ENCODE measurements around the gene FCSK.

Gene FCSK

GRCh38 chr16:70474320-70475053 lies 20.1 kb downstream of the FCSK start:
- Histone ChIP-seq H3K27me3 (ENCODE audit: control insufficient read depth, insufficient read depth, low read length) (no peaks in the 10 kb centered on the region), H3K4me3 (ENCODE audit: low read depth, low read length) (no peak overlapping the region), H3K9me3 (ENCODE audit: control insufficient read depth, insufficient read depth, low read length) (no peaks in the 10 kb centered on the region), H3K9ac (ENCODE audit: low read depth, low read length) (no peak overlapping the region), H3K36me3 (ENCODE audit: control insufficient read depth, insufficient read depth, low read length) (peaks cover 2% of the 10 kb centered on the region; the same call in 1 of the 2 replicates), H3K27ac (ENCODE audit: low read depth, low read length) (no peak overlapping the region), H3K4me1 (ENCODE audit: control insufficient read depth, insufficient read depth, low read length) (peaks cover 5% of the 10 kb centered on the region; the same call in 1 of the 2 replicates)

GRCh38 chr16:70475054-70475871 lies 20.9 kb downstream of the FCSK start:
- Histone ChIP-seq H3K36me3 (ENCODE audit: control insufficient read depth, insufficient read depth, low read length) (peaks cover 10% of the 10 kb centered on the region; the same call in 1 of the 2 replicates), H3K4me1 (ENCODE audit: control insufficient read depth, insufficient read depth, low read length) (peaks cover 5% of the 10 kb centered on the region; the same call in 1 of the 2 replicates), H3K9me3 (ENCODE audit: control insufficient read depth, insufficient read depth, low read length) (no peaks in the 10 kb centered on the region), H3K9ac (ENCODE audit: low read depth, low read length) (no peak overlapping the region), H3K4me3 (ENCODE audit: low read depth, low read length) (no peak overlapping the region), H3K27me3 (ENCODE audit: control insufficient read depth, insufficient read depth, low read length) (no peaks in the 10 kb centered on the region), H3K27ac (ENCODE audit: low read depth, low read length) (no peak overlapping the region)

DNA sequence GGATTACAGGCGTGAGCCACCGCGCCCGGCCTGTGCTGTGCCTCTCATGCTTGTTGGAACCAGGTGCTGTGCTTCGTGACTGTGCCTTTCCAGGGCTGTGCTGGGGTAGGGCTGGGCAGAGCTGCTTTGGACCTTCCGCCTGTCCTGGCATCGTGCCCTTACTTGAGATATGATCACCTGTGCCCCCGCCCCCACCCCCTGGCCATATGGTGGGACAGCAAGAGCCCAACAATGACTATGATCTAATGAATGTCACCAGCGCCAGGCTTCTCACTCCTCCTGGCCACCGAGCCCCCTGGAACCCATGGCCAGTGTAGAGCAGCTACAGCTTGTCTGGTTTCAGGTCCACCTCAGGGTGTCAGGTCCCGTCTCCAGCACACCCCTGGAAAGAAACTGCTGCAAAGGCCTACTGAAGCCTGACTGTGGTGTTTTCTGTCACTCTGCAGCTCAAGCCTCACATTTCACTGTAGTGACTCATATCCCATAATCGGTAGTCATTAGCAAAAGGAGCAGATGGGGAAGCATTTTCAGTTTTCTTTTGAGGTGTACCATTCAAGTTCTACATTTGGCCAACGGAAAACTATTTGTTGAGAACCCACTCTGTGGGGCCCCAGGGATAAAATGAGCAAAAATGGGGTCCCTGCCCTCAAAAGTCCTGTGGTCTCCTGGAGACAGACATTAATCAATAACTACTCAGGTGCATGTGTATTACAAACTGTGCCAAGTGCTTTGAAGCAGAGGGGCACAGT lies 22.1 kb downstream of the FCSK start:
- Histone ChIP-seq H3K36me3 (ENCODE audit: control insufficient read depth, insufficient read depth, low read length) (peaks cover 22% of the 10 kb centered on the region; the same call in 1 of the 2 replicates), H3K9ac (ENCODE audit: low read depth, low read length) (no peak overlapping the region), H3K27me3 (ENCODE audit: control insufficient read depth, insufficient read depth, low read length) (no peaks in the 10 kb centered on the region), H3K4me1 (ENCODE audit: control insufficient read depth, insufficient read depth, low read length) (peaks cover 5% of the 10 kb centered on the region; the same call in 1 of the 2 replicates), H3K9me3 (ENCODE audit: control insufficient read depth, insufficient read depth, low read length) (no peaks in the 10 kb centered on the region), H3K27ac (ENCODE audit: low read depth, low read length) (no peak overlapping the region), H3K4me3 (ENCODE audit: low read depth, low read length) (no peak overlapping the region)

- H3K27ac ChIP-seq (ENCODE audit: low read depth, low read length), result no peak overlapping the region
- no peak overlapping the region for H3K4me3 ChIP-seq (ENCODE audit: low read depth, low read length)
- H3K4me1 ChIP-seq (ENCODE audit: control insufficient read depth, insufficient read depth, low read length), result peaks cover 5% of the 10 kb centered on the region; the same call in 1 of the 2 replicates
- H3K27me3 ChIP-seq (ENCODE audit: control insufficient read depth, insufficient read depth, low read length), result no peaks in the 10 kb centered on the region
- H3K9me3 ChIP-seq (ENCODE audit: control insufficient read depth, insufficient read depth, low read length), result no peaks in the 10 kb centered on the region
- peaks cover 35% of the 10 kb centered on the region for H3K36me3 ChIP-seq (ENCODE audit: control insufficient read depth, insufficient read depth, low read length)
- H3K9ac ChIP-seq (ENCODE audit: low read depth, low read length), result no peak overlapping the region
Observed at GRCh38 chr16:70478169-70478568, 23.8 kb downstream of the FCSK start.

DNA sequence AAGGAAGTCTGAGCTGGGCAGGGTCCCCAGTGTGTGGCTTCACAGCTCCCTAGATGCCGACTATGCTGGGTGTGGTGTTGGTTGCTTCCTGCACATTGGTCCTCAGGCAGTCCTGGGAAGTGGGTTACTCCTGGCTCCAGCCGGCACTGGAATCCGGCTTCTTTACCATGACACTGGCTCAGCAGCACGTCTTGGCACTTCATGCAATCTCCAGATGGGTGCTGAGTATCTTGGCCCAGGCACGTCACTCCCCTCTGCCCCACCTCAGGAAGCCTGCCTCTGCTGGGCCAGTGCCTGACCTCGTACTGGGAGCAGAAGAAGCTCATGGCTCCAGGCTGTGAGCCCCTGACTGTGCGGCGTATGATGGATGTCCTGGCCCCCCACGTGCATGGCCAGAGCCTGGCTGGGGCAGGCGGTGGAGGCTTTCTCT lies 24.5 kb downstream of the FCSK start:
- H3K27me3 ChIP-seq (ENCODE audit: control insufficient read depth, insufficient read depth, low read length), result no peaks in the 10 kb centered on the region
- no peaks in the 10 kb centered on the region for H3K9me3 ChIP-seq (ENCODE audit: control insufficient read depth, insufficient read depth, low read length)
- H3K9ac ChIP-seq (ENCODE audit: low read depth, low read length), result no peak overlapping the region
- peaks cover 5% of the 10 kb centered on the region; the same call in 1 of the 2 replicates for H3K4me1 ChIP-seq (ENCODE audit: control insufficient read depth, insufficient read depth, low read length)
- H3K4me3 ChIP-seq (ENCODE audit: low read depth, low read length), result no peak overlapping the region
- peaks cover 42% of the 10 kb centered on the region for H3K36me3 ChIP-seq (ENCODE audit: control insufficient read depth, insufficient read depth, low read length)
- no peak overlapping the region for H3K27ac ChIP-seq (ENCODE audit: low read depth, low read length)

DNA sequence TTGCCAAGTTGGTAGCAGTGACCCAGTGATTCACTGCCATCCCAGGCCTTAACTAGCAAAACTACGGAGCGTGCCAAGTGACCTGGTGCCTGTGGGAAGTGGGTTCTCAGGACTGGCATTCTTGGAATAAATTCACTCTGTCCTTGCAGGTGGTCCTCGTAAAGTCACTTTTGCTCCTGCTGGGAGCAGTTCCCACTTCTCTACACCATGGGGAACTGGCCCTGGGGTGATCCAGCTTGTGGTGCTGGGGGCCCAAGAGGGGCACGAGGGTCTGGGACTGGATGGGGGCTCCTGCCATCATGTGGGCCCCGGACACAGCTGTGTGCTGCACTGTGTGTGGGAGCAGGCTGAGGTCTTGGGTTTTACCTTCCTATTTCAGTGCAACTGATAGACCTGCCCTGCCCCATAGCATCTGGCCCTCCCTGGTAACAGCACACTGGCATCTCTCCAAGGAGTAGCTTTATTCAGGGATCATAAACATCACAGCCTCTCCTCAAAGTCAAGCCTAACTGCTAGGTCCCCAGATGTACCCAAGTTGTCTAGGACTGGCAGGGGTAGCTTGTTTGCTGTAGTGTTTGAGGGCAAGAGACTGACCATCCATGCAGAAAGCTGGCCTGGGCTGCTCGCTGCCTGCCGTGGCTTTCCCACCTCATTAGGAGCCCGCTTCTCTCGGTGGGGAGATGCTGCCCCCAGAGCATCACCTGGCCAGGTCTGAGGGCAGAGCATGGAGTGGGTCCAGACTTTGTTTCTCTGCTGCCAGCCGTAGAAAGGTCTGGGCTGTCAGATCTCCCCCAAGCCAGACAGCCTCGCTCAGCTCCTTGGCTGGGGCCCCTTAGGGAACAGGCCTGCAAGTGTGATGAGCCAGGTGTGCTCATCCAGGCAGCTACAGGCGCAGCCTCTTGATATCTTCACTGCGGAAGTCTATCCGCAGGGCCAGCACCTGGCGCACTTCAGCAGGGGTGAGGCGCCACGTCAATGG lies 26.0 kb downstream of the FCSK start:
- no peak overlapping the region for H3K4me3 ChIP-seq (ENCODE audit: low read depth, low read length)
- H3K36me3 ChIP-seq (ENCODE audit: control insufficient read depth, insufficient read depth, low read length), result peaks cover 42% of the 10 kb centered on the region
- peaks cover 5% of the 10 kb centered on the region; the same call in 1 of the 2 replicates for H3K4me1 ChIP-seq (ENCODE audit: control insufficient read depth, insufficient read depth, low read length)
- no peak overlapping the region for H3K27ac ChIP-seq (ENCODE audit: low read depth, low read length)
- H3K9me3 ChIP-seq (ENCODE audit: control insufficient read depth, insufficient read depth, low read length), result no peaks in the 10 kb centered on the region
- H3K27me3 ChIP-seq (ENCODE audit: control insufficient read depth, insufficient read depth, low read length), result no peaks in the 10 kb centered on the region
- no peak overlapping the region for H3K9ac ChIP-seq (ENCODE audit: low read depth, low read length)

- H3K4me1 ChIP-seq (ENCODE audit: control insufficient read depth, insufficient read depth, low read length), result peaks cover 5% of the 10 kb centered on the region; the same call in 1 of the 2 replicates
- no peak overlapping the region for H3K9ac ChIP-seq (ENCODE audit: low read depth, low read length)
- no peak overlapping the region for H3K4me3 ChIP-seq (ENCODE audit: low read depth, low read length)
- H3K9me3 ChIP-seq (ENCODE audit: control insufficient read depth, insufficient read depth, low read length), result no peaks in the 10 kb centered on the region
- H3K27me3 ChIP-seq (ENCODE audit: control insufficient read depth, insufficient read depth, low read length), result no peaks in the 10 kb centered on the region
- peaks cover 47% of the 10 kb centered on the region for H3K36me3 ChIP-seq (ENCODE audit: control insufficient read depth, insufficient read depth, low read length)
- no peak overlapping the region for H3K27ac ChIP-seq (ENCODE audit: low read depth, low read length)
Observed at GRCh38 chr16:70481929-70482536, 27.6 kb downstream of the FCSK start.

GRCh38 chr16:70482624-70483023 lies 28.2 kb downstream of the FCSK start:
- peaks cover 5% of the 10 kb centered on the region; the same call in 1 of the 2 replicates for H3K4me1 ChIP-seq (ENCODE audit: control insufficient read depth, insufficient read depth, low read length)
- no peak overlapping the region for H3K9ac ChIP-seq (ENCODE audit: low read depth, low read length)
- H3K4me3 ChIP-seq (ENCODE audit: low read depth, low read length), result no peak overlapping the region
- peaks cover 47% of the 10 kb centered on the region for H3K36me3 ChIP-seq (ENCODE audit: control insufficient read depth, insufficient read depth, low read length)
- no peak overlapping the region for H3K27ac ChIP-seq (ENCODE audit: low read depth, low read length)
- H3K27me3 ChIP-seq (ENCODE audit: control insufficient read depth, insufficient read depth, low read length), result no peaks in the 10 kb centered on the region
- H3K9me3 ChIP-seq (ENCODE audit: control insufficient read depth, insufficient read depth, low read length), result no peaks in the 10 kb centered on the region

DNA sequence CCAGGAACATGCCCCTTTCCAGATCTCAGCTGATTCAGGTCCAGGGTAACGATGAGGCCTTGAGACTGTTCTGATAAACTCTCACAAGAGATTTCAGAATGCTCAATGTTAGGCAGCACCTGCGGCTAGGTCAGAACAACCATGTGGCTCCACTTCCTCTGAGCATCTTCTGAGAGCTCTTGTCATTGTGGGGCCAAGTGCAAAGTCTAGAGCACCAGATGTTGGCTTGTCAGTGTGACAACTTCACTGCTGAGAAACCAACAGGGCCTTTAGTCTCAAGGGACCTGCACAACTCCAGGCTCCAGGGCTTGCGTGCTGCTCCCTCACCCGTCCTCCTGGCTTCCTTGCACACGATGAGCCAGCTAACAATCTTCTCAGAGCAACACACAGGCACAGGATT lies 29.0 kb downstream of the FCSK start:
- Histone ChIP-seq H3K36me3 (ENCODE audit: control insufficient read depth, insufficient read depth, low read length) (peaks cover 47% of the 10 kb centered on the region), H3K27me3 (ENCODE audit: control insufficient read depth, insufficient read depth, low read length) (no peaks in the 10 kb centered on the region), H3K4me3 (ENCODE audit: low read depth, low read length) (no peak overlapping the region), H3K27ac (ENCODE audit: low read depth, low read length) (no peak overlapping the region), H3K9me3 (ENCODE audit: control insufficient read depth, insufficient read depth, low read length) (no peaks in the 10 kb centered on the region), H3K4me1 (ENCODE audit: control insufficient read depth, insufficient read depth, low read length) (peaks cover 5% of the 10 kb centered on the region; the same call in 1 of the 2 replicates), H3K9ac (ENCODE audit: low read depth, low read length) (no peak overlapping the region)
